HFFc6 (cell line): ENCODE measurements around the gene DGCR2. TPM values are rescaled to one million over a fixed set of nuclear protein-coding genes. Genes with fewer than 3 reads are reported as not detected.
"Not testable (repeated sequence)": the region's sequence is repeated elsewhere in the genome, so short reads cannot be mapped to it uniquely, and the experiment has no call there.

Experiments
- DNase-seq: peaks from one replicate; pipeline ENCODE4 v3.0.0-alpha.2; 2018
- H3K27ac Mint-ChIP-seq: 2 replicates; pipeline ENCODE4 v1.8.0; 2020; ENCODE audit warnings: mild to moderate bottlenecking, mixed read lengths
- H3K27me3 Mint-ChIP-seq: 2 replicates; pipeline ENCODE4 v1.8.0; 2021; ENCODE audit warnings: mild to moderate bottlenecking, moderate library complexity, mixed read lengths; ENCODE audit not compliant: insufficient read depth
- H3K36me3 Mint-ChIP-seq: 2 replicates; pipeline ENCODE4 v1.8.0; 2021; ENCODE audit warnings: low read depth, mixed read lengths
- H3K4me1 Mint-ChIP-seq: 2 replicates; pipeline ENCODE4 v1.8.0; 2020; ENCODE audit warnings: low read depth, mixed read lengths
- H3K4me3 Mint-ChIP-seq: 2 replicates; pipeline ENCODE4 v1.8.0; 2020; ENCODE audit warnings: mild to moderate bottlenecking, moderate library complexity, mixed read lengths
- H3K9me3 Mint-ChIP-seq: 2 replicates; pipeline ENCODE4 v1.8.0; 2020; ENCODE audit warnings: mild to moderate bottlenecking, mixed read lengths
- CTCF ChIP-seq: fragments of 200-600 bp; sonication (generic); IDR thresholded peaks from 2 replicates; pipeline ENCODE4 v1.5.0; 2021; ENCODE audit warnings: antibody characterized with exemption, mild to moderate bottlenecking
- total RNA-seq, 6 experiments: library from RNA; stranded (reverse); fragmentation: NEBNext Ultra II Directional; extraction: Animal tissue kit (Norgen Biotek cat#: 25700); gene quantifications; 2 replicates in 1 of 6; 3 replicates in 5 of 6; pipeline ENCODE4 v1.2.3, GENCODE V29; 2021

Gene DGCR2
- total RNA-seq, 6 experiments from 2014 or later, result 46.1 to 57.9 (median 53.7) TPM

- peak; percentile 46 for DNase-seq
- peak overlapping the region; percentile 64; the same call in 1 of the 2 replicates for H3K27ac Mint-ChIP-seq
- peaks cover 24% of the 10 kb centered on the region for H3K4me1 Mint-ChIP-seq
- peaks cover 16% of the 10 kb centered on the region; the same call in 1 of the 2 replicates for H3K36me3 Mint-ChIP-seq
- H3K9me3 Mint-ChIP-seq, result no peaks in the 10 kb centered on the region
- TF ChIP-seq CTCF, result no peak
- no peak overlapping the region for H3K4me3 Mint-ChIP-seq
- no peaks in the 10 kb centered on the region for H3K27me3 Mint-ChIP-seq
Measured at GRCh38 chr22:19086896-19087295, 35.3 kb downstream of the DGCR2 start.

GRCh38 chr22:19086417-19086816, 35.8 kb downstream of the DGCR2 start:
- Mint-ChIP-seq H3K27me3 (no peaks in the 10 kb centered on the region), H3K9me3 (no peaks in the 10 kb centered on the region), H3K4me1 (peaks cover 24% of the 10 kb centered on the region), H3K36me3 (peaks cover 16% of the 10 kb centered on the region; the same call in 1 of the 2 replicates), H3K4me3 (no peak overlapping the region), H3K27ac (peak overlapping the region; percentile 64; the same call in 1 of the 2 replicates)
- no peak for TF ChIP-seq CTCF
- DNase-seq, result no peak

GRCh38 chr22:19085233-19085718, 36.9 kb downstream of the DGCR2 start:
- peak overlapping the region; percentile 62 for H3K27ac Mint-ChIP-seq
- H3K27me3 Mint-ChIP-seq, result no peaks in the 10 kb centered on the region
- H3K4me1 Mint-ChIP-seq, result peaks cover 24% of the 10 kb centered on the region
- H3K9me3 Mint-ChIP-seq, result no peaks in the 10 kb centered on the region
- H3K36me3 Mint-ChIP-seq, result peaks cover 16% of the 10 kb centered on the region
- peak; percentile 63 for TF ChIP-seq CTCF
- DNase-seq, result peak; percentile 36
- H3K4me3 Mint-ChIP-seq, result peak overlapping the region; percentile 32; the same call in 1 of the 2 replicates

GRCh38 chr22:19084586-19084985, 37.6 kb downstream of the DGCR2 start:
- H3K9me3 Mint-ChIP-seq, H3K27ac Mint-ChIP-seq, DNase-seq, H3K27me3 Mint-ChIP-seq, H3K4me3 Mint-ChIP-seq: not testable (repeated sequence)
- peaks cover 24% of the 10 kb centered on the region for H3K4me1 Mint-ChIP-seq
- H3K36me3 Mint-ChIP-seq, result peaks cover 22% of the 10 kb centered on the region

GRCh38 chr22:19084126-19084525, 38.1 kb downstream of the DGCR2 start:
- H3K4me1 Mint-ChIP-seq, result peaks cover 24% of the 10 kb centered on the region
- H3K9me3 Mint-ChIP-seq, DNase-seq, H3K27me3 Mint-ChIP-seq, H3K4me3 Mint-ChIP-seq, H3K27ac Mint-ChIP-seq: not testable (repeated sequence)
- H3K36me3 Mint-ChIP-seq, result peaks cover 21% of the 10 kb centered on the region

GRCh38 chr22:19082793-19083192, 39.4 kb downstream of the DGCR2 start:
- H3K4me3 Mint-ChIP-seq, result no peak overlapping the region
- H3K4me1 Mint-ChIP-seq, result peaks cover 24% of the 10 kb centered on the region
- H3K27ac Mint-ChIP-seq, result no peak overlapping the region
- DNase-seq, result no peak
- H3K27me3 Mint-ChIP-seq, result no peaks in the 10 kb centered on the region
- H3K36me3 Mint-ChIP-seq, result peaks cover 15% of the 10 kb centered on the region
- no peak for TF ChIP-seq CTCF
- H3K9me3 Mint-ChIP-seq, result no peaks in the 10 kb centered on the region

- H3K36me3 Mint-ChIP-seq, result peaks cover 15% of the 10 kb centered on the region
- no peak overlapping the region for H3K4me3 Mint-ChIP-seq
- DNase-seq, result no peak
- TF ChIP-seq CTCF, result no peak
- no peaks in the 10 kb centered on the region for H3K27me3 Mint-ChIP-seq
- peaks cover 23% of the 10 kb centered on the region for H3K4me1 Mint-ChIP-seq
- H3K9me3 Mint-ChIP-seq, result no peaks in the 10 kb centered on the region
- H3K27ac Mint-ChIP-seq, result no peak overlapping the region
Measured at GRCh38 chr22:19082101-19082500, 40.1 kb downstream of the DGCR2 start.
